HEK293T (cell line): Measurements from ENCODE around the gene PCDH18.

Experiments used
- BHLHE40 ChIP-seq: fragments of 450-650 bp; IDR thresholded peaks from 2 replicates; pipeline ENCODE4 v1.6.1; 2016; ENCODE audit warnings: mild to moderate bottlenecking, moderate library complexity, borderline replicate concordance
- FOXA1 ChIP-seq: fragments of 450-650 bp; IDR thresholded peaks from 2 replicates; pipeline ENCODE4 v1.6.1; 2016; ENCODE audit warnings: mild to moderate bottlenecking
- ZNF384 ChIP-seq: fragments of 450-650 bp; IDR thresholded peaks from 2 replicates; pipeline ENCODE4 v1.6.1; 2016

DNA sequence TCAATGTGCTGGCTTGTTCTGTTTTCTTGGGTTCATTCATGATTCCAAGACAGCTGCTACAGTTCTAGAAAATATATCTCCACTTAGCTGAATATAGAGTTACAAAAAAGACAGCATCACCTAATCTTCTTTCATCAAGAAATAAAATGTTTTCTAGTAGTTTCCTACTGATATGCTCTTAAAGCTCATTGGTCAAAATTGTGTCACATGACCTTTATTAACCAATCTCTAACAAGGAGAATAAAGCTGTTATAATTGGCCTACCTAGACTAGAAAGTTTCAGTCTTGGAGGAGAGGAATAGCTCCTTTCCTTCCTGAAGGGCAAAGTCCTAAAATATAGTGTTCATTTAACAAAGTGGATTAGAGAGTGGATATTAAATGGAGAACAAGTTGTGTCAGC is 8.1 kb upstream of the PCDH18 start:
- TF ChIP-seq ZNF384 (no peak), FOXA1 (no peak), BHLHE40 (no peak)
